RWPE2 (cell line): Measurements from ENCODE around the gene DMP1.

Experiments used
- ATAC-seq: fragments of 200-7000 bp; cut with Tn5 transposase; 3 replicates; pipeline ENCODE4 v1.9.1; 2021; ENCODE audit warnings: low read depth
- DNase-seq: peaks from one replicate; pipeline ENCODE4 v3.0.0-alpha.2; 2020; ENCODE audit warnings: low spot score
- H3K27ac ChIP-seq: fragments of 450-650 bp; 2 replicates; pipeline ENCODE4 v1.5.1; 2017; ENCODE audit warnings: mild to moderate bottlenecking; ENCODE audit not compliant: poor library complexity, severe bottlenecking
- H3K27me3 ChIP-seq: fragments of 250-450 bp; sonication (Bioruptor Pico); 2 replicates; pipeline ENCODE4 v1.5.1; 2021; ENCODE audit warnings: mild to moderate bottlenecking, moderate library complexity; ENCODE audit not compliant: insufficient read depth, poor library complexity, severe bottlenecking
- H3K36me3 ChIP-seq: fragments of 250-450 bp; sonication (Bioruptor Pico); 2 replicates; pipeline ENCODE4 v1.5.1; 2020; ENCODE audit warnings: low read depth, mild to moderate bottlenecking, moderate library complexity
- H3K4me1 ChIP-seq: fragments of 250-450 bp; sonication (Bioruptor Pico); 2 replicates; pipeline ENCODE4 v1.5.1; 2021; ENCODE audit warnings: mild to moderate bottlenecking, moderate library complexity; ENCODE audit not compliant: insufficient read depth, poor library complexity, severe bottlenecking
- H3K4me3 ChIP-seq: fragments of 250-450 bp; sonication (Bioruptor Pico); 2 replicates; pipeline ENCODE4 v1.5.1; 2021; ENCODE audit warnings: mild to moderate bottlenecking, moderate library complexity; ENCODE audit not compliant: severe bottlenecking
- H3K9me3 ChIP-seq: fragments of 250-450 bp; sonication (Bioruptor Pico); 2 replicates; pipeline ENCODE4 v1.5.1; 2021; ENCODE audit warnings: mild to moderate bottlenecking, moderate library complexity; ENCODE audit not compliant: severe bottlenecking
- CTCF ChIP-seq: fragments of 450-650 bp; IDR thresholded peaks from one replicate; pipeline ENCODE4 v1.5.1; 2017; ENCODE audit warnings: mild to moderate bottlenecking, moderate library complexity; ENCODE audit not compliant: poor library complexity, severe bottlenecking

Gene DMP1

GRCh38 chr4:87697272-87697671, 47.2 kb downstream of the DMP1 start:
- Histone ChIP-seq H3K36me3 (no peaks in the 10 kb centered on the region), H3K9me3 (no peaks in the 10 kb centered on the region), H3K27me3 (no peaks in the 10 kb centered on the region), H3K4me3 (no peak overlapping the region), H3K4me1 (no peaks in the 10 kb centered on the region), H3K27ac (no peak overlapping the region)
- TF ChIP-seq CTCF, result no peak
- ATAC-seq (no peak), DNase-seq (no peak)

GRCh38 chr4:87697945-87698344, 47.9 kb downstream of the DMP1 start:
- H3K27me3 ChIP-seq, result no peaks in the 10 kb centered on the region
- H3K4me1 ChIP-seq, result no peaks in the 10 kb centered on the region
- no peak overlapping the region for H3K4me3 ChIP-seq
- H3K36me3 ChIP-seq, result no peaks in the 10 kb centered on the region
- no peak for ATAC-seq
- H3K9me3 ChIP-seq, result no peaks in the 10 kb centered on the region
- no peak overlapping the region for H3K27ac ChIP-seq
- TF ChIP-seq CTCF, result no peak
- DNase-seq, result no peak

GRCh38 chr4:87698394-87698793, 48.3 kb downstream of the DMP1 start:
- ATAC-seq, result no peak
- no peak for TF ChIP-seq CTCF
- H3K27me3 ChIP-seq, result no peaks in the 10 kb centered on the region
- H3K4me3 ChIP-seq, result no peak overlapping the region
- no peak overlapping the region for H3K27ac ChIP-seq
- DNase-seq, result no peak
- no peaks in the 10 kb centered on the region for H3K9me3 ChIP-seq
- H3K4me1 ChIP-seq, result no peaks in the 10 kb centered on the region
- no peaks in the 10 kb centered on the region for H3K36me3 ChIP-seq

- Histone ChIP-seq H3K4me3 (no peak overlapping the region), H3K27me3 (no peaks in the 10 kb centered on the region), H3K9me3 (no peaks in the 10 kb centered on the region), H3K4me1 (no peaks in the 10 kb centered on the region), H3K27ac (no peak overlapping the region), H3K36me3 (no peaks in the 10 kb centered on the region)
- DNase-seq (no peak), ATAC-seq (no peak)
- no peak for TF ChIP-seq CTCF
These were observed 53.9 kb downstream of the DMP1 start for GRCh38 chr4:87704001-87704400.

- no peak for ATAC-seq
- DNase-seq, result no peak
- Histone ChIP-seq H3K4me1 (no peaks in the 10 kb centered on the region), H3K27ac (no peak overlapping the region), H3K36me3 (no peaks in the 10 kb centered on the region), H3K4me3 (no peak overlapping the region), H3K27me3 (no peaks in the 10 kb centered on the region), H3K9me3 (no peaks in the 10 kb centered on the region)
- no peak for TF ChIP-seq CTCF
These were observed 57.3 kb downstream of the DMP1 start for GRCh38 chr4:87707279-87707918.
